Adrenal gland (tissue), 5 donors: ENCODE results near the gene VPS72.
A peak's percentile ranks its signal among the peaks of the same experiment; 100 is the strongest.

ENCODE experiments used
- POLR2A ChIP-seq, 2 donors: fragments of 450-650 bp; IDR thresholded peaks; one replicate each; pipeline ENCODE4 v1.6.1; 2017; ENCODE audit warnings: antibody characterized with exemption in 2 of 2, mild to moderate bottlenecking in 2 of 2, moderate library complexity in 1 of 2
- TF ChIP-seq, protein P1 (sequence below), 6 experiments: fragments of 450-650 bp in 4 of 6; fragments of 200-600 bp in 2 of 6; sonication (generic) in 1 of 6; IDR thresholded peaks; 1 replicate in 5 of 6; 2 replicates in 1 of 6; pipeline versions ENCODE4 v1.5.1 to v1.8.0; 2016 to 2021; ENCODE audit warnings: antibody characterized with exemption in 6 of 6, mild to moderate bottlenecking in 2 of 6, moderate library complexity in 1 of 6
- donor health status: DM: no; HTN: no; CAD: no.

DNA sequence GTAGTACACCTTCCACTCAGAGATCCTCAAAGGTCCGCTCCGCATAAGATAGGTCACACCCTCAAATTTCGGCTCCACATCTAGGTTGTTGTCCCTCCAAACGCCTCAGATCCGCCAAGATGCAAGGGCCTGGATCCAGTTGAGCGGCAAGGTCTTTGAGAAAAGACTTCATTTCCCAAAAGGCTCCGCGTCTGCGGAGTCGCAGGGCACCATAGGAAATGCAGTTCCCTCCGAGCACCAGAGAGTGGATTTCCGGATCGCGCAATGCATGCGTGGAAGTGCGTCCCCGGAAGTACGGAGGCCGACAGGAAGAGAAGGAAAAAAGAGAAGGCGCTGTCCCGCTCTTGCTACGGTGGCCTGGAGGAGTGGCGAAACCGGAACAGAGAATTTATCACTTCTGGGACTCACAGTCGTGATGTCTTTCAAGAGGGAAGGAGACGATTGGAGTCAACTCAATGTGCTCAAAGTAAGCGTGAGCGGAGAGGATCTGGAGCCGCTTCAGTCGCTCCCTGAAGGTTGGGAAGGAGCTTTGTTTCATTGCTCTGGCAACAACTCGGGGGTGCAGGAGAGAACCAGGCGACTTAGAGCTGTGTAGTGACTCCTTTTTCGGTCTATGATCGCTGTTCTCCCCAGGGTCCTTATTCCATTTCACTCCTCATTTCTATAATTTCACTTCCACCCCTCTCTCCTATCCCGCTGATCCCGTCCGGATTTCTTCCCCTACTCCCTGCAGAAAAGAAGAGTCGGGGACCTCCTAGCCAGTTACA, 24.1 kb downstream of the VPS72 start, which contains the start of the genes LYSMD1 and SCNM1:
- TF ChIP-seq, protein P1, sequence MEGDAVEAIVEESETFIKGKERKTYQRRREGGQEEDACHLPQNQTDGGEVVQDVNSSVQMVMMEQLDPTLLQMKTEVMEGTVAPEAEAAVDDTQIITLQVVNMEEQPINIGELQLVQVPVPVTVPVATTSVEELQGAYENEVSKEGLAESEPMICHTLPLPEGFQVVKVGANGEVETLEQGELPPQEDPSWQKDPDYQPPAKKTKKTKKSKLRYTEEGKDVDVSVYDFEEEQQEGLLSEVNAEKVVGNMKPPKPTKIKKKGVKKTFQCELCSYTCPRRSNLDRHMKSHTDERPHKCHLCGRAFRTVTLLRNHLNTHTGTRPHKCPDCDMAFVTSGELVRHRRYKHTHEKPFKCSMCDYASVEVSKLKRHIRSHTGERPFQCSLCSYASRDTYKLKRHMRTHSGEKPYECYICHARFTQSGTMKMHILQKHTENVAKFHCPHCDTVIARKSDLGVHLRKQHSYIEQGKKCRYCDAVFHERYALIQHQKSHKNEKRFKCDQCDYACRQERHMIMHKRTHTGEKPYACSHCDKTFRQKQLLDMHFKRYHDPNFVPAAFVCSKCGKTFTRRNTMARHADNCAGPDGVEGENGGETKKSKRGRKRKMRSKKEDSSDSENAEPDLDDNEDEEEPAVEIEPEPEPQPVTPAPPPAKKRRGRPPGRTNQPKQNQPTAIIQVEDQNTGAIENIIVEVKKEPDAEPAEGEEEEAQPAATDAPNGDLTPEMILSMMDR (IDR thresholded peaks at IDR 0.05) = peak in 5 of 6 experiments; percentile 14 to 45 (median 36)
- TF ChIP-seq POLR2A (IDR thresholded peaks at IDR 0.05) = peak in 1 of 2 donors; percentile 43
